Natural killer cell (primary cell): ENCODE data around the gene CLIP2. TPM values are rescaled to one million over a fixed set of nuclear protein-coding genes. Genes with fewer than 3 reads are reported as not detected.

Experiments used
- ATAC-seq, 3 donors: fragments of 150-1000 bp in 2 of 3; fragments of 200-7000 bp in 1 of 3; cut with Tn5 transposase; 1 replicate in 1 of 3; 2 replicates in 2 of 3; pipeline ENCODE4 v1.10.0; 2021; ENCODE audit warnings: mild to moderate bottlenecking in 2 of 3, moderate library complexity in 2 of 3
- DNase-seq, 2 donors: peaks; one replicate each; pipeline versions ENCODE4 v3.0.0 to v3.0.0-alpha.2; 2013 to 2021; ENCODE audit warnings: mixed read lengths in 1 of 2
- H3K27ac ChIP-seq: one replicate; pipeline ENCODE4 v1.5.1; 2013; ENCODE audit warnings: mild to moderate bottlenecking, low read length
- H3K27me3 ChIP-seq: one replicate; pipeline ENCODE4 v1.6.1; 2013; ENCODE audit warnings: low read length; ENCODE audit not compliant: control insufficient read depth, insufficient read depth
- H3K36me3 ChIP-seq: one replicate; pipeline ENCODE4 v1.6.1; 2013; ENCODE audit warnings: low read length; ENCODE audit not compliant: control insufficient read depth, insufficient read depth
- H3K4me1 ChIP-seq: one replicate; pipeline ENCODE4 v1.6.1; 2013; ENCODE audit warnings: low read length; ENCODE audit not compliant: control insufficient read depth, insufficient read depth
- H3K4me3 ChIP-seq: one replicate; pipeline ENCODE4 v1.5.1; 2013; ENCODE audit warnings: low read length
- H3K9me3 ChIP-seq: one replicate; pipeline ENCODE4 v1.6.1; 2013; ENCODE audit warnings: low read length; ENCODE audit not compliant: control insufficient read depth, insufficient read depth
- H3K27ac Mint-ChIP-seq, 2 donors: one replicate each; pipeline ENCODE4 v1.8.0; 2022; ENCODE audit warnings: mild to moderate bottlenecking in 2 of 2, mixed read lengths in 2 of 2, moderate library complexity in 1 of 2
- H3K27me3 Mint-ChIP-seq, 2 donors: one replicate each; pipeline ENCODE4 v1.8.0; 2022; ENCODE audit warnings: low read depth in 2 of 2, mixed read lengths in 2 of 2
- H3K36me3 Mint-ChIP-seq: one replicate; pipeline ENCODE4 v1.8.0; 2022; ENCODE audit warnings: mixed read lengths
- H3K4me1 Mint-ChIP-seq, 2 donors: one replicate each; pipeline ENCODE4 v1.8.0; 2022; ENCODE audit warnings: mixed read lengths in 2 of 2
- H3K4me3 Mint-ChIP-seq: one replicate; pipeline ENCODE4 v1.8.0; 2022; ENCODE audit warnings: mild to moderate bottlenecking, moderate library complexity, mixed read lengths
- H3K9me3 Mint-ChIP-seq, 2 donors: one replicate each; pipeline ENCODE4 v1.8.0; 2022; ENCODE audit warnings: mixed read lengths in 2 of 2
- CTCF ChIP-seq: fragments of 200-600 bp; IDR thresholded peaks from one replicate; pipeline ENCODE4 v1.8.0; 2022; ENCODE audit warnings: antibody characterized with exemption
- WGBS: methylation state at CpG from one replicate; pipeline ENCODE4 v1.1.7; 2013; ENCODE audit warnings: missing lambda C conversion rate; ENCODE audit not compliant: insufficient coverage; 5-methylcytosine and 5-hydroxymethylcytosine counted together
- intact Hi-C: fragments of 100-400 bp; cut with micrococcal nuclease; formaldehyde crosslinking; loops from one replicate; pipeline ENCODE4 v1.14.2; 2022
- total RNA-seq, 4 donors: library from RNA; stranded (reverse); fragments of 120-200 nt in 1 of 4; gene quantifications; one replicate each; pipeline versions ENCODE4 v1.2.3 to v1.2.4, GENCODE V29; 2013 to 2022

Gene CLIP2
- total RNA-seq, 3 donors from 2014 or later (not counting 1 experiment from before 2014, with no cell fraction given), result 8.5 to 14.7 (median 10.5) TPM

GRCh38 chr7:74275401-74275881 is 13.8 kb upstream of the CLIP2 start:
- Mint-ChIP-seq H3K4me3 (no peak overlapping the region), H3K36me3 (no peaks in the 10 kb centered on the region), H3K9me3 (no peaks in the 10 kb centered on the region), H3K4me1 (peaks cover 5 to 15% of the 10 kb centered on the region in 2 donors), H3K27ac (no peak overlapping the region), H3K27me3 (peaks cover 0 to 3% of the 10 kb centered on the region in 2 donors)
- intact Hi-C loops, result no loop called here
- Histone ChIP-seq H3K4me1 (peaks cover 20% of the 10 kb centered on the region), H3K27me3 (no peaks in the 10 kb centered on the region), H3K27ac (no peak overlapping the region), H3K36me3 (no peaks in the 10 kb centered on the region), H3K9me3 (no peaks in the 10 kb centered on the region), H3K4me3 (no peak overlapping the region)
- 68% methylated on average over 6 of the region's 6 CpGs for WGBS
- ATAC-seq (no peak), DNase-seq (peak in 1 of 2 donors; percentile 27)
- TF ChIP-seq CTCF, result peak; percentile 16

- no peak overlapping the region for H3K27ac ChIP-seq
- DNase-seq (no peak), ATAC-seq (no peak)
- H3K27ac Mint-ChIP-seq, result no peak overlapping the region
- intact Hi-C loops, result no loop called here
- H3K27me3 Mint-ChIP-seq, result no peaks in the 10 kb centered on the region
- WGBS, result 98% methylated on average over 4 of the region's 4 CpGs
- no peaks in the 10 kb centered on the region for H3K9me3 Mint-ChIP-seq
- no peak overlapping the region for H3K4me3 ChIP-seq
- no peak for TF ChIP-seq CTCF
- no peaks in the 10 kb centered on the region for H3K36me3 ChIP-seq
- peaks cover under 1 to 6% of the 10 kb centered on the region in 2 donors for H3K4me1 Mint-ChIP-seq
- no peaks in the 10 kb centered on the region for H3K36me3 Mint-ChIP-seq
- H3K9me3 ChIP-seq, result no peaks in the 10 kb centered on the region
- no peaks in the 10 kb centered on the region for H3K27me3 ChIP-seq
- peaks cover 7% of the 10 kb centered on the region for H3K4me1 ChIP-seq
- no peak overlapping the region for H3K4me3 Mint-ChIP-seq
These were observed 11.6 kb upstream of the CLIP2 start for GRCh38 chr7:74277636-74278035.

- ATAC-seq (no peak), DNase-seq (no peak)
- H3K4me1 ChIP-seq, result peaks cover 8% of the 10 kb centered on the region
- no peak overlapping the region for H3K27ac Mint-ChIP-seq
- peaks cover 0 to 5% of the 10 kb centered on the region in 2 donors for H3K27me3 Mint-ChIP-seq
- H3K27me3 ChIP-seq, result peaks cover 2% of the 10 kb centered on the region
- H3K9me3 Mint-ChIP-seq, result no peaks in the 10 kb centered on the region
- WGBS, result 92% methylated on average over 8 of the region's 8 CpGs
- H3K4me1 Mint-ChIP-seq, result peaks cover 0 to 5% of the 10 kb centered on the region in 2 donors
- H3K27ac ChIP-seq, result no peak overlapping the region
- no peaks in the 10 kb centered on the region for H3K36me3 Mint-ChIP-seq
- H3K9me3 ChIP-seq, result no peaks in the 10 kb centered on the region
- H3K4me3 ChIP-seq, result no peak overlapping the region
- H3K4me3 Mint-ChIP-seq, result no peak overlapping the region
- H3K36me3 ChIP-seq, result no peaks in the 10 kb centered on the region
- no peak for TF ChIP-seq CTCF
- intact Hi-C loops, result no loop called here
These were observed 8.2 kb upstream of the CLIP2 start for GRCh38 chr7:74280985-74281384.
